IMR-90 (cell line): Measurements from ENCODE around the gene TMEM131L. TPM values are rescaled to one million over a fixed set of nuclear protein-coding genes. Genes with fewer than 3 reads are reported as not detected.

Source experiments
- ATAC-seq: fragments of 200-7000 bp; cut with Tn5 transposase; 2 replicates; pipeline ENCODE4 v1.9.1; 2020; ENCODE audit warnings: low read depth, mild to moderate bottlenecking, moderate library complexity
- BruUV-seq: library from RNA; stranded (reverse); fragments of 400-500 nt; replicated peaks from 2 replicates; lab custom pipeline; 2021; lab: Mats Ljungman, UMichigan
- CTCF ChIA-PET: fragments of 300-600 bp; formaldehyde crosslinking; extraction: SDS; loops from one replicate; lab custom pipeline; 2021; ENCODE audit warnings: antibody characterized with exemption; lab: Yijun Ruan, JAX
- POLR2A ChIA-PET: fragments of 300-600 bp; sonication (Branson Sonifier 250); formaldehyde crosslinking; loops from one replicate; lab custom pipeline; 2022; ENCODE audit warnings: antibody characterized with exemption; ENCODE audit not compliant: unreplicated experiment; lab: Charles Lee
- DNase-seq: peaks from one replicate; pipeline ENCODE4 v3.0.0; 2013
- H2AFZ ChIP-seq: replicated peaks from 2 replicates; pipeline ENCODE3; 2013; ENCODE audit warnings: low read length, mild to moderate bottlenecking; ENCODE audit not compliant: poor library complexity
- H2AK5ac ChIP-seq: 2 replicates; pipeline ENCODE4 v1.6.1; 2013; ENCODE audit warnings: low read depth, low read length, inconsistent platforms
- H2AK9ac ChIP-seq: replicated peaks from 2 replicates; pipeline ENCODE3; 2013; ENCODE audit warnings: mild to moderate bottlenecking, low read depth, low read length, moderate library complexity; ENCODE audit not compliant: poor library complexity
- H2BK120ac ChIP-seq: 2 replicates; pipeline ENCODE4 v1.6.1; 2013; ENCODE audit warnings: low read depth, low read length, inconsistent platforms
- H2BK15ac ChIP-seq: 3 replicates; pipeline ENCODE4 v1.6.1; 2013; ENCODE audit warnings: low read depth, low read length, inconsistent platforms
- H2BK20ac ChIP-seq: 2 replicates; pipeline ENCODE4 v1.6.1; 2013; ENCODE audit warnings: low read depth, mild to moderate bottlenecking, inconsistent platforms, low read length, moderate library complexity
- H2BK5ac ChIP-seq: 2 replicates; pipeline ENCODE4 v1.6.1; 2013; ENCODE audit warnings: mild to moderate bottlenecking, low read depth, low read length, inconsistent platforms; ENCODE audit not compliant: poor library complexity, severe bottlenecking
- H3K14ac ChIP-seq: replicated peaks from 2 replicates; pipeline ENCODE4 v1.6.1; 2013; ENCODE audit warnings: low read depth, low read length, inconsistent platforms
- H3K18ac ChIP-seq: 2 replicates; pipeline ENCODE4 v1.6.1; 2013; ENCODE audit warnings: low read depth, low read length, control low read depth
- H3K23ac ChIP-seq: 2 replicates; pipeline ENCODE4 v1.6.1; 2013; ENCODE audit warnings: low read depth, low read length, inconsistent platforms
- H3K27ac ChIP-seq: 2 replicates; pipeline ENCODE4 v1.5.1; 2013; ENCODE audit warnings: mild to moderate bottlenecking, control low read depth, low read length; ENCODE audit not compliant: insufficient read depth
- H3K27me3 ChIP-seq: 2 replicates; pipeline ENCODE4 v1.6.1; 2013; ENCODE audit warnings: low read length; ENCODE audit not compliant: control insufficient read depth, insufficient read depth
- H3K36me3 ChIP-seq: 2 replicates; pipeline ENCODE4 v1.6.1; 2013; ENCODE audit warnings: low read length, mixed read lengths; ENCODE audit not compliant: control insufficient read depth, insufficient read depth
- H3K4ac ChIP-seq: 2 replicates; pipeline ENCODE4 v1.6.1; 2013; ENCODE audit warnings: low read depth, low read length, inconsistent platforms
- H3K4me1 ChIP-seq: 2 replicates; pipeline ENCODE4 v1.6.1; 2013; ENCODE audit warnings: low read length, mixed read lengths; ENCODE audit not compliant: control insufficient read depth, insufficient read depth
- H3K4me2 ChIP-seq: 2 replicates; pipeline ENCODE4 v1.6.1; 2013; ENCODE audit warnings: low read depth, mild to moderate bottlenecking, control low read depth, low read length, moderate library complexity
- H3K4me3 ChIP-seq: 2 replicates; pipeline ENCODE4 v1.5.1; 2013; ENCODE audit warnings: low read depth, mild to moderate bottlenecking, control low read depth, low read length, moderate library complexity; ENCODE audit not compliant: insufficient read depth
- H3K56ac ChIP-seq: 2 replicates; pipeline ENCODE4 v1.6.1; 2013; ENCODE audit warnings: low read length, inconsistent platforms; ENCODE audit not compliant: insufficient read depth; ENCODE audit errors: extremely low read depth
- H3K79me1 ChIP-seq, 2 experiments: 2 replicates each; pipeline ENCODE4 v1.6.1; 2013; ENCODE audit warnings: low read length in 2 of 2, inconsistent platforms in 1 of 2, low read depth in 1 of 2
- H3K9ac ChIP-seq: 2 replicates; pipeline ENCODE4 v1.6.1; 2013; ENCODE audit warnings: low read depth, low read length, control low read depth
- H3K9me1 ChIP-seq: 2 replicates; pipeline ENCODE4 v1.6.1; 2013; ENCODE audit warnings: low read length, inconsistent platforms; ENCODE audit not compliant: insufficient read depth
- H3K9me3 ChIP-seq: 2 replicates; pipeline ENCODE4 v1.6.1; 2013; ENCODE audit warnings: low read length; ENCODE audit not compliant: control insufficient read depth, insufficient read depth
- H4K20me1 ChIP-seq: 2 replicates; pipeline ENCODE4 v1.6.1; 2013; ENCODE audit warnings: low read length, inconsistent platforms; ENCODE audit not compliant: insufficient read depth
- H4K5ac ChIP-seq: 2 replicates; pipeline ENCODE4 v1.6.1; 2013; ENCODE audit warnings: mild to moderate bottlenecking, low read depth, low read length, control low read depth
- H4K8ac ChIP-seq, 2 experiments: 2 replicates each; pipeline ENCODE4 v1.6.1; 2013; ENCODE audit warnings: low read depth in 2 of 2, low read length in 2 of 2, control low read depth in 1 of 2, inconsistent platforms in 1 of 2
- H4K91ac ChIP-seq: 2 replicates; pipeline ENCODE4 v1.6.1; 2013; ENCODE audit warnings: low read depth, low read length, inconsistent platforms; ENCODE audit not compliant: insufficient read depth
- MAFK ChIP-seq: IDR thresholded peaks from 2 replicates; pipeline ENCODE4 v1.6.1; 2012; ENCODE audit warnings: low read depth, low read length, improper control_type of control experiment
- SMC3 ChIP-seq: fragments of 150-350 bp; IDR thresholded peaks from 2 replicates; pipeline ENCODE4 v1.6.1; 2016; ENCODE audit warnings: low read depth, mild to moderate bottlenecking, antibody characterized with exemption, low read length, moderate library complexity
- WGBS, 2 experiments: methylation state at CpG; one replicate each; pipeline versions ENCODE4 v1.1.5 to v1.1.7; 2013; ENCODE audit warnings: missing lambda C conversion rate in 2 of 2; ENCODE audit not compliant: insufficient read length in 1 of 2; ENCODE audit errors: extremely low coverage in 2 of 2; 5-methylcytosine and 5-hydroxymethylcytosine counted together
- dilution Hi-C: fragments of 300-500 bp; cut with HindIII; formaldehyde crosslinking; loops from one replicate; pipeline ENCODE4 v1.14.3; 2018; ENCODE audit warnings: low sequenced_read_pairs; ENCODE audit not compliant: unreplicated experiment
- in situ Hi-C: fragments of 300-500 bp; cut with MboI; formaldehyde crosslinking; loops from 3 replicates; pipeline ENCODE4 v1.14.3; 2019; ENCODE audit warnings: low sequenced_read_pairs, inconsistent platforms, mixed read lengths
- intact Hi-C: fragments of 100-400 bp; cut with micrococcal nuclease; formaldehyde crosslinking; loops from 2 replicates; pipeline ENCODE4 v1.10.0; 2022
- polyA plus RNA-seq, 3 experiments: library from polyadenylated mRNA; depleted of rRNA; stranded (reverse); fragments of >200 nt; gene quantifications; 2 replicates each; pipeline ENCODE4 v1.2.3, GENCODE V29; 2012; ENCODE audit warnings: low replicate concordance in 1 of 3
- total RNA-seq: library from RNA; depleted of rRNA; stranded (reverse); fragments of >200 nt; gene quantifications from 2 replicates; pipeline ENCODE4 v1.2.3, GENCODE V29; 2012

The TMEM131L gene
- total and polyA plus RNA-seq, 2 of the 4 experiments (the other 2 are of a cell fraction) = 8.4 to 23.8 TPM

DNA sequence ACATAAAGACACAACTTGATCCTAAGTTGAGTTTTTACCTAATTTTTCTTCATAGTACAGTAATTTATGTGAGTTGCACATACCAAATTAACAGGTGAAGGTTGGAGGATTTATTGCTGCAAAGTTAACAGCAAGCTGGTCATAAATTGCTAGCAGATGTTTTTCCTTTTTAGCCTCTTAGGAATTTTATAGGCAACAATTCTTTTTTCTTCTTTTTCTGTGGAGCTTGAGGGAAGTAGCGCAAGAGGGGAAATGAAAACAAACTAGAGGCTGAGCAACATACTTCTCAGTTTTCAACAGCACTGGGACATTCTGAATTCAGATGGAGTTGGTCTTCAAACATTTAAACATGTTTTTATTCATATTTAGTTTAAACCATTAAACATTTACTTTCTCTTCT lies 154.2 kb downstream of the TMEM131L start:
- TF ChIP-seq SMC3 (no peak), MAFK (no peak)
- no TSS peak for BruUV-seq
- Histone ChIP-seq H4K20me1 (no peaks in the 10 kb centered on the region), H3K4me2 (no peak overlapping the region), H2BK15ac (no peak overlapping the region), H4K91ac (no peak overlapping the region), H3K27ac (no peak overlapping the region), H2BK120ac (no peak overlapping the region), H3K56ac (no peak overlapping the region), H2AK9ac (no peak overlapping the region), H3K9me3 (no peaks in the 10 kb centered on the region), H3K4ac (no peak overlapping the region), H3K36me3 (peaks cover 16% of the 10 kb centered on the region), H2AK5ac (no peak overlapping the region), H3K18ac (no peak overlapping the region), H2AFZ (no peak overlapping the region), H3K23ac (no peak overlapping the region), H4K8ac (no peak overlapping the region), H2BK20ac (no peak overlapping the region), H3K4me1 (peaks cover 2% of the 10 kb centered on the region; the same call in 1 of the 2 replicates), H3K4me3 (no peak overlapping the region), H3K9me1 (peaks cover 12% of the 10 kb centered on the region), H3K79me1 (no peaks in the 10 kb centered on the region), H3K9ac (no peak overlapping the region), H3K27me3 (no peaks in the 10 kb centered on the region), H4K5ac (no peak overlapping the region), H3K14ac (no peak overlapping the region), H2BK5ac (no peak overlapping the region)
- POLR2A ChIA-PET = no interaction called here
- in situ Hi-C loops (no loop called here), intact Hi-C loops (no loop called here), dilution Hi-C loops (no loop called here)
- DNase-seq (peak; percentile 57), ATAC-seq (peak; percentile 93)
- CTCF ChIA-PET = interaction anchor here (2.0 kb wide), 1 partner anchor 23 kb away, joined by 5 read pairs; no protein-coding TSS in a partner anchor
- no CpG with 5 or more reads among the region's 1 CpG for WGBS, 2 experiments
